ENCODE measurements around the gene C1D. TPM values are rescaled to one million over a fixed set of nuclear protein-coding genes. Genes with fewer than 3 reads are reported as not detected.

Gene C1D
- total RNA-seq, 1 donor from 2014 or later = 19.5 TPM

- ATAC-seq = no peak
- H3K27me3 ChIP-seq = no peaks in the 10 kb centered on the region
- peaks cover 39% of the 10 kb centered on the region for H3K36me3 ChIP-seq
- intact Hi-C loops (cut with DNase I) = no loop called here
- no peak for DNase-seq
- no peaks in the 10 kb centered on the region for H3K4me1 ChIP-seq
- no peak for TF ChIP-seq CTCF (IDR thresholded peaks at IDR 0.05)
- H3K4me3 ChIP-seq = no peak overlapping the region
- no peak overlapping the region for H3K27ac ChIP-seq
- no peaks in the 10 kb centered on the region for H3K9me3 ChIP-seq
These were observed 17.5 kb downstream of the C1D start for GRCh38 chr2:68045342-68045741.

- ATAC-seq (no peak), DNase-seq (no peak)
- no peaks in the 10 kb centered on the region for H3K4me1 ChIP-seq
- TF ChIP-seq CTCF (IDR thresholded peaks at IDR 0.05) = no peak
- H3K36me3 ChIP-seq = peaks cover 39% of the 10 kb centered on the region
- H3K4me3 ChIP-seq = no peak overlapping the region
- H3K27me3 ChIP-seq = no peaks in the 10 kb centered on the region
- H3K9me3 ChIP-seq = no peaks in the 10 kb centered on the region
- intact Hi-C loops (cut with DNase I) = no loop called here
- no peak overlapping the region for H3K27ac ChIP-seq
These were observed 18.7 kb downstream of the C1D start for GRCh38 chr2:68044099-68044498.

DNA sequence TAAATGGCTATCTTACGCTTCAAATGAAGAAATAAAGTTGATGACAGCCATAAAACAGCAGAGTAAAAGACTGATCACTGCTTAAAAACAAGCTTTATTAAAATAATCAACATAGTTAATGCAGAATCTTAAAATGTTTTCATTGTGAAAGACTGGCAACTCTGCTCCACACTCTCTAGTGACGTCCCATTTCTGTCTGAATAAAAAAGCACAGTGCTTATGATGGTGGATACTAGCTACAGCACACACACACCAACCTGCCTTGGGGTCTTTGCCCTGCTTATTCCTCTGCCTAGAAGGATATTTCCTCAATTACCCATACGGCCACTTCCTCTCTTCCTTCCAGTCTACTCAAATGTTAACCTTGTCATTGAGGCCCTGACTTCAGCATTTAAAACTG, 19.1 kb downstream of the C1D start:
- Histone ChIP-seq H3K9me3 (no peaks in the 10 kb centered on the region), H3K36me3 (peaks cover 39% of the 10 kb centered on the region), H3K27me3 (no peaks in the 10 kb centered on the region), H3K4me3 (no peak overlapping the region), H3K4me1 (no peaks in the 10 kb centered on the region), H3K27ac (no peak overlapping the region)
- DNase-seq = no peak
- no peak for TF ChIP-seq CTCF (IDR thresholded peaks at IDR 0.05)
- ATAC-seq = no peak
- intact Hi-C loops (cut with DNase I) = no loop called here

- DNase-seq (no peak), ATAC-seq (no peak)
- intact Hi-C loops (cut with DNase I) = no loop called here
- Histone ChIP-seq H3K36me3 (peaks cover 39% of the 10 kb centered on the region), H3K4me3 (no peak overlapping the region), H3K4me1 (no peaks in the 10 kb centered on the region), H3K27ac (no peak overlapping the region), H3K9me3 (no peaks in the 10 kb centered on the region), H3K27me3 (no peaks in the 10 kb centered on the region)
- no peak for TF ChIP-seq CTCF (IDR thresholded peaks at IDR 0.05)
These were observed 19.8 kb downstream of the C1D start for GRCh38 chr2:68043032-68043431.

DNA sequence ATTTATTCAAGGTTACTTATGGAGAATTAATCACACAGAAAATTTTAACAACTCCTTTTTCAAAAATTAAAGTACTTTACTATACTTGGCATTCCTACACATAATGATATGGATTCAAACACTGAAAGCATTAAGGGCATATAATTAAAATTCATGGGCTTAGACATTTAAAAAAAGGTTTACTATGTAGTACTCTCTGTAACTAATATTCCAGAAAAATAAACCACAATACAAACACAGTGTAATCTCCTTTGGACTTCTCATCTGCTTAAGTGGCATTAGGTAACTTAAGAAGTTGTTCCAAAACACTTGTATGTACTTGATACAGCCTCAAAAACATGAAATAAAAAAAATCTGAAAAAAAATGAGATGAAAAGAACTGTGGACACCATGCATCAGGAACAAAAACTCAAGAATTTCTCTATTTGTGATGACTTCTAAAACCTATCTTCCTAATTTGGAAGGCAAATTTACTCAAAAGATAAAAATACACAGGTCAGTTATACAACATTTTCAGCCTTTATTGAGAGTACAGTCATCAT, 21.0 kb downstream of the C1D start:
- DNase-seq = no peak
- H3K9me3 ChIP-seq = no peaks in the 10 kb centered on the region
- H3K4me1 ChIP-seq = no peaks in the 10 kb centered on the region
- no peak for ATAC-seq
- no peak overlapping the region for H3K4me3 ChIP-seq
- H3K27ac ChIP-seq = no peak overlapping the region
- peaks cover 39% of the 10 kb centered on the region for H3K36me3 ChIP-seq
- no peaks in the 10 kb centered on the region for H3K27me3 ChIP-seq
- intact Hi-C loops (cut with DNase I) = no loop called here
- TF ChIP-seq CTCF (IDR thresholded peaks at IDR 0.05) = no peak

DNA sequence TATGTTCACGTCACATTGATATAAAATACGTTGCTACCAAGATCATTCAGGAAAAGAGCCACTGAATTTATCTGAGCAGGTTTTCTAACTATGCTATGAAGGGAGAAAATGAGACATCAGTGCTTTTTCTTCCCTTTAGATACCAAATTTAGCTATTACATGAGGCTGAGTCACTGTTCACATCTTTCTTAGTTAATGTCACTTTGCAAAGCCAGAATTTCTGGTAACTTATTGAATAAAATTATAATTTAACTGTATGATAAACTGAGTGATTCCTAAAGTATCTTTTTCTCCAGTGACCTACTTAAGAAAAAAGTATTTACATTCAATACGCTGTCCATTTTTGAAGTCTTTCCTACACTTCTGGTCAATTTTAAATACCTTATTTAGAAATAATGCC, 22.7 kb downstream of the C1D start:
- no peak for ATAC-seq
- intact Hi-C loops (cut with DNase I) = no loop called here
- no peak for DNase-seq
- Histone ChIP-seq H3K27me3 (no peaks in the 10 kb centered on the region), H3K4me3 (no peak overlapping the region), H3K36me3 (peaks cover 24% of the 10 kb centered on the region), H3K4me1 (no peaks in the 10 kb centered on the region), H3K27ac (no peak overlapping the region), H3K9me3 (no peaks in the 10 kb centered on the region)
- TF ChIP-seq CTCF (IDR thresholded peaks at IDR 0.05) = no peak

Data from upper lobe of right lung (tissue), 1 donor.